Breast epithelium (tissue), 4 donors: ENCODE results near the gene PIK3CA. TPM values are rescaled to one million over a fixed set of nuclear protein-coding genes. Genes with fewer than 3 reads are reported as not detected.
"Not testable (repeated sequence)": the region's sequence is repeated elsewhere in the genome, so short reads cannot be mapped to it uniquely, and the experiment has no call there.

Experiments used
- DNase-seq, 2 donors: peaks; one replicate each; pipeline ENCODE4 v3.0.0-alpha.2; 2019; ENCODE audit warnings: low spot score in 2 of 2
- H3K27ac ChIP-seq, 2 donors: fragments of 200-600 bp; sonication (generic) in 1 of 2; one replicate each; pipeline ENCODE4 v1.5.1; 2016 to 2019; ENCODE audit warnings: mild to moderate bottlenecking in 1 of 2
- H3K27me3 ChIP-seq, 2 donors: fragments of 200-600 bp; sonication (generic) in 1 of 2; one replicate each; pipeline versions ENCODE4 v1.5.1 to v1.6.0; 2017 to 2019; ENCODE audit warnings: control low read depth in 1 of 2, mild to moderate bottlenecking in 1 of 2
- H3K36me3 ChIP-seq: fragments of 200-600 bp; one replicate; pipeline ENCODE4 v1.5.1; 2019
- H3K4me1 ChIP-seq, 2 donors: fragments of 200-600 bp; sonication (generic); one replicate each; pipeline ENCODE4 v1.5.1; 2016 to 2019; ENCODE audit warnings: control low read depth in 1 of 2
- H3K4me3 ChIP-seq, 3 donors: fragments of 200-600 bp; sonication (generic); 1 replicate in 2 of 3; 2 replicates in 1 of 3; pipeline ENCODE4 v1.5.1; 2016 to 2019; ENCODE audit warnings: mild to moderate bottlenecking in 3 of 3, moderate library complexity in 2 of 3
- H3K9me3 ChIP-seq, 2 donors: fragments of 200-600 bp; sonication (generic) in 1 of 2; one replicate each; pipeline ENCODE4 v1.5.1; 2016 to 2019; ENCODE audit warnings: control low read depth in 1 of 2
- CTCF ChIP-seq, 3 donors: fragments of 450-650 bp; IDR thresholded peaks; one replicate each; pipeline ENCODE4 v1.5.1; 2016 to 2017; ENCODE audit warnings: antibody characterized with exemption in 3 of 3, mild to moderate bottlenecking in 3 of 3, moderate library complexity in 3 of 3
- POLR2A ChIP-seq: fragments of 450-650 bp; IDR thresholded peaks from one replicate; pipeline ENCODE4 v1.6.1; 2016; ENCODE audit warnings: antibody characterized with exemption, mild to moderate bottlenecking, moderate library complexity
- POLR2AphosphoS5 ChIP-seq, 3 donors: sonication (generic); formaldehyde crosslinking; IDR thresholded peaks; one replicate each; pipeline ENCODE4 v1.6.1; 2017; ENCODE audit warnings: antibody characterized with exemption in 3 of 3
- intact Hi-C: fragments of 100-400 bp; cut with DNase I; formaldehyde crosslinking; loops from one replicate; pipeline ENCODE4 v1.15.1; 2023; ENCODE audit warnings: low total_unique reads
- total RNA-seq, 3 donors: library from RNA; depleted of rRNA; stranded (reverse); fragments of >200 nt; gene quantifications; one replicate each; pipeline ENCODE4 v1.1.0, GENCODE V29; 2016

Gene PIK3CA
- total RNA-seq, 3 donors from 2014 or later, result 34.1 to 43.0 (median 38.4) TPM

- H3K4me1 ChIP-seq, result no peaks in the 10 kb centered on the region
- intact Hi-C loops, result no loop called here
- no peaks in the 10 kb centered on the region for H3K9me3 ChIP-seq
- H3K27ac ChIP-seq, result no peak overlapping the region
- H3K4me3 ChIP-seq, result no peak overlapping the region
- no peaks in the 10 kb centered on the region for H3K36me3 ChIP-seq
- DNase-seq, result no peak
- TF ChIP-seq CTCF (IDR thresholded peaks at IDR 0.05), result no peak
- no peak for TF ChIP-seq POLR2A
- no peak for TF ChIP-seq POLR2AphosphoS5 (IDR thresholded peaks at IDR 0.05)
- no peaks in the 10 kb centered on the region for H3K27me3 ChIP-seq
Measured at GRCh38 chr3:179108086-179108485, 40.1 kb upstream of the PIK3CA start.

- Histone ChIP-seq H3K4me3 (no peak overlapping the region), H3K9me3 (no peaks in the 10 kb centered on the region), H3K27ac (no peak overlapping the region), H3K4me1 (no peaks in the 10 kb centered on the region), H3K36me3 (no peaks in the 10 kb centered on the region), H3K27me3 (no peaks in the 10 kb centered on the region)
- TF ChIP-seq POLR2AphosphoS5 (IDR thresholded peaks at IDR 0.05) (no peak), CTCF (IDR thresholded peaks at IDR 0.05) (no peak), POLR2A (no peak)
- intact Hi-C loops, result no loop called here
- no peak for DNase-seq
Measured at GRCh38 chr3:179113903-179114302, 34.3 kb upstream of the PIK3CA start.

- H3K9me3 ChIP-seq, intact Hi-C loops, H3K27me3 ChIP-seq, H3K4me3 ChIP-seq, H3K4me1 ChIP-seq, H3K27ac ChIP-seq, DNase-seq, H3K36me3 ChIP-seq: not testable (repeated sequence)
Measured at GRCh38 chr3:179115444-179115843, 32.7 kb upstream of the PIK3CA start.

GRCh38 chr3:179116816-179117215, 31.3 kb upstream of the PIK3CA start:
- Histone ChIP-seq H3K27ac (no peak overlapping the region), H3K36me3 (no peaks in the 10 kb centered on the region), H3K27me3 (no peaks in the 10 kb centered on the region), H3K4me1 (no peaks in the 10 kb centered on the region), H3K4me3 (no peak overlapping the region), H3K9me3 (no peaks in the 10 kb centered on the region)
- intact Hi-C loops, result no loop called here
- TF ChIP-seq POLR2AphosphoS5 (IDR thresholded peaks at IDR 0.05), result no peak
- no peak for TF ChIP-seq POLR2A
- no peak for TF ChIP-seq CTCF (IDR thresholded peaks at IDR 0.05)
- DNase-seq, result no peak

GRCh38 chr3:179132191-179132890, 15.8 kb upstream of the PIK3CA start:
- peak overlapping the region in 1 of 3 donors; percentile 4 for H3K4me3 ChIP-seq
- H3K9me3 ChIP-seq, DNase-seq, H3K27me3 ChIP-seq, intact Hi-C loops, H3K27ac ChIP-seq, H3K36me3 ChIP-seq, H3K4me1 ChIP-seq: not testable (repeated sequence)

GRCh38 chr3:179133575-179133974, 14.6 kb upstream of the PIK3CA start:
- H3K27me3 ChIP-seq, result no peaks in the 10 kb centered on the region
- H3K4me1 ChIP-seq, result no peaks in the 10 kb centered on the region
- no peak overlapping the region for H3K27ac ChIP-seq
- no peaks in the 10 kb centered on the region for H3K36me3 ChIP-seq
- DNase-seq, result no peak
- H3K9me3 ChIP-seq, result no peaks in the 10 kb centered on the region
- intact Hi-C loops, result no loop called here
- TF ChIP-seq CTCF (IDR thresholded peaks at IDR 0.05), result no peak
- TF ChIP-seq POLR2A, result no peak
- H3K4me3 ChIP-seq, result no peak overlapping the region
